Kidney capillary endothelial cell (primary cell): ENCODE results near the gene ZNF668.
"Not testable (repeated sequence)": the region's sequence is repeated elsewhere in the genome, so short reads cannot be mapped to it uniquely, and the experiment has no call there.

Experiments used
- DNase-seq: peaks from one replicate; pipeline ENCODE4 v3.0.0-alpha.2; 2018; ENCODE audit warnings: low spot score

ZNF668 gene

GRCh38 chr16:31100876-31101641, 27.0 kb upstream of the ZNF668 start:
- DNase-seq: not testable (repeated sequence)

DNA sequence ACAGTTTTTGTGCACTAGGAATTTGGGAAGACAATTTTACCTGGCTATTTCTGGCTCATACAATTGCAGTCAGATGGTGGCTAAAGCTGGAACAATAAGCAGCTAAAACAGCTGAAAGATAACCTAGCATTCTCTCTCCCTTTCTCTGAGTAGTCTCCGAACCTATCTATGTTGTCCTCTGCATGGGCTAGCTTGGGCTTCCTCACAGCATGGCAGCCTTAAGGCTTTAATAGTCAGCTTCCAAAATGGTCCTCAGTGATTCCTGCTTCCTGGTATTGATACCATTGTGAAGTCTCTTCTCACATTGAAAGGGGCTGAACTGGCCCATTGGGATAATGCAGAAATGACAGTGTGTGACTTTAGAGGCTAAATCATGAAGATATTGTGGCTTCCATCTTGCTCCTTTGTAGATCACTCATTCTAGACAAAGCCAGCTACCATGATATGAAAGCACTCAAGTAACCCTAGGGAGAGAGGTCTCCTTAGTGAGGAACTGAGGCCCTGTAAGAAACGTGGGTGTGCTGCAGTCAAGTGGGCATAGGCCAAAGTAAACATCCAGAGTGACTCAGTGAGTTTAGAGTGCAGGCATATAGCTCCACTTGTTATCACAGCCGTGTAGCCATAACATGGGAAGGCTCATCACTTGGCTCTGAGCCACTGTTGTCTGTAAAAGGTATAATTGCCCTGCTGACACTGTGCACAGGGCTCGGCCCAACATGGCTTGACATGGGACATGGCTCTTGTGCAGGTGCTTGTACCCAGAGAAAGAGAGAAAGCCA, 26.0 kb upstream of the ZNF668 start:
- no peak for DNase-seq

DNA sequence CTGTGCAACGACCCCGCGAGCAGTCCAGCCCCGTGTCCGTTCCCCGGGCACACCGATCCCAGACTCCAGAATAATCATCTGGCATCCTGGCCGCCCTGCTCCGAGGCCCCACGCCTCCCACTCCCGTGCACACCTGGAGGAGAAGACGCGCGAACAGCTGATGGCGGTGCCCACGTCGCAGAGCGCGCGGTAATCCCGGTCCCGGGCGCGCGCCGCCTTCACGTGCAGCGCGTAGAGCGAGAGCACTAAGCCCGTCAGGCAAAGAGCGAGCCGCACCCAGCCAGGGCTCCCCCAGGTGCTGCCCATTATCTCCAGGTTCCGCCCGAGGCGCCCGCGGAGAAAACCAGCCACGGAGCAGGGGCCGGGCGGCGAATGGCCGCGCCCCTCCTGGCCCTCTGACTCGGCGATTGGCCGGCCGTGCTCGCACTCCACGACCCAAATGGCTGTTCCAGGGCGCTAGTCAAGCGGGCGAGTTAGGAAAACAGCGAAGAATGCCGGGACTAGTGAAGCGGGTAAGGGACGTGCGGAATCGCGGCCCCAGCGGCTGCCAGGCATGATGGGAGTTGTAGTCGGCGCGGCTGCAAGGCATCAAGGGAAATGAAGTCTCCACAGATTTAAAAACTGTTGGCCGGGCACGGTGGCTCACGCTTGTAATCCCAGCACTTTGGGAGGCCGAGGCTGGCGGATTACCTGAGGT, 20.5 kb upstream of the ZNF668 start, which contains the start of gene VKORC1:
TSS of gene VKORC1 (minus strand) at position 374 of the 697 bp plus-strand sequence. CDS start at position 306, 68 bp downstream.
- DNase-seq: peak; percentile 93

DNA sequence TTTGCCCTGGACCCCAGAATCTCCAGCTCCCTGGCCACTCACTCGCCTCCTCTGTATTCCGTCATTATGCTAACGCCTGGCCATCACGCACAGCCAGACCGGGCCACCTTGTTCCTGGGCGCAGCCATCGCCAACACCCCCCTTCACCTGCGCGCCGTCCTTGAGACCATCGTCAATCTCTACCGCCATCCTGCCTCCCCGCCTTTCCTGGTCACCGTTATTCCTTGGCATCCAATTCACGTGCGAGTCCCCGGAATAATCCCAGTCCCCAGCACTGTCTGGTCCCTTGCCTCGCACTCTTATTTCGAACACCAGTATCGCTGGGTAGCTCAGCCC, 20.0 kb upstream of the ZNF668 start:
- no peak for DNase-seq

DNA sequence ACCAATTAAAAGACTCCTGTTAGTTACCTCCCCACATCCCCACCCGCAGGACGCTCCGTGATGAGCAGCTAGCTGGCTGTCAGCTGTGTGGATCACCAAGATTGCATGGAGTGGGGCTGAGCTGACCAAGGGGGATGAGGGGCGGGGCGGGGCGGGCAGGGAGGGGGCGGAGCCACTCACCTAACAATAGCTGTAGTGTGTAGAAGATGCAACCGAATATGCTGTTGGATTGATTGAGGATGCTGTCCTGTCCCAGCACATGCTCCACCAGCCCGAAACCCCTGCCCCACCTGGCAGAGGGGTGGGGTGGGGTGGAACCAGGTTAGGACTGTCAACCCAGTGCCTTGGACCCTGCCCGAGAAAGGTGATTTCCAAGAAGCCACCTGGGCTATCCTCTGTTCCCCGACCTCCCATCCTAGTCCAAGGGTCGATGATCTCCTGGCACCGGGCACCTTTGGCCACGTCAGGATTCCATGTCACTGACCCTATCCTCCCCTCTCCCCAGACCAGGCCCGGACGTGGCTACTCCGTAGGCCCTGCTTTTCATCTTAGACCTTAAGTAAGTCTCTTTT, 19.2 kb upstream of the ZNF668 start:
- DNase-seq: no peak

DNA sequence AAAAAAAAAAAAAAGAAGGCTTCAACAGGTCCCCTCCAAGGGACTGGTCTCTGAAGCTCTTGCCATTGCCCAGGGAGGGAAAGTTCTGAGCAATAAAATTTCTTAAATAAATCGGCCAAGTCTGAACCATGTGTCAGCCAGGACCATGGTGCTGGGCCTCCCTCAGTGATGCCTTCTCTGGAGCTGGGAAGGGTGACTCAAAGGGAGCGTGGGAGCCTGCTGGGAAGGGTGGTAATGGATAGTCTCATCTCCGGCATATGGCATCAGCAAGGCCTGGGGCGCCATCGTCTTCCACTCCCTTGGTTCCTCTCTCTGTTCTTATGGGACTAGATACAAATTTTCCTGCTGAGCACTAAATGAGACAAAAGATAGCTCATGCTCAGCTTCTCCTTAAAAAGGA, 18.3 kb upstream of the ZNF668 start:
- no peak for DNase-seq

- DNase-seq: no peak
Measured at GRCh38 chr16:31090540-31090939, 16.5 kb upstream of the ZNF668 start.

DNA sequence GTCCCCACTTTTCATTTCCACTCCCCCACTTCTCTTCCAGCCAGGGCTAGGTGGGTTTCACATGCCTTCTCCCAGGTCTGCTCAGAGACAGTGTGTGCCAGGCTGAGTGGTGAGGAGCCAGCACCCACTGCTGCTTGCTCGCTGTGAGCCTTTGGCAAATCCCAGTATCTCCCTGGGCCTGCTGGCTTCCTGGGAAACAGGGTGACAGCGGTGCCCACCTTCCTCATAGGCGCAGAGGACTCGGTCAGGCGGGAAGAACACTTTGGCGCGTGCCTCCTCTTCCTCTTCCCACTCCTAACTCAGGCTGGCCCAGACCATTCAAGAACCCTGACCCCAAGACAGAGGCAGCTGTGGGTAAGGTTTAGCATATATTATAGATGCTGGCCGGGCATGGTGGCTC, 15.2 kb upstream of the ZNF668 start:
- no peak for DNase-seq

DNA sequence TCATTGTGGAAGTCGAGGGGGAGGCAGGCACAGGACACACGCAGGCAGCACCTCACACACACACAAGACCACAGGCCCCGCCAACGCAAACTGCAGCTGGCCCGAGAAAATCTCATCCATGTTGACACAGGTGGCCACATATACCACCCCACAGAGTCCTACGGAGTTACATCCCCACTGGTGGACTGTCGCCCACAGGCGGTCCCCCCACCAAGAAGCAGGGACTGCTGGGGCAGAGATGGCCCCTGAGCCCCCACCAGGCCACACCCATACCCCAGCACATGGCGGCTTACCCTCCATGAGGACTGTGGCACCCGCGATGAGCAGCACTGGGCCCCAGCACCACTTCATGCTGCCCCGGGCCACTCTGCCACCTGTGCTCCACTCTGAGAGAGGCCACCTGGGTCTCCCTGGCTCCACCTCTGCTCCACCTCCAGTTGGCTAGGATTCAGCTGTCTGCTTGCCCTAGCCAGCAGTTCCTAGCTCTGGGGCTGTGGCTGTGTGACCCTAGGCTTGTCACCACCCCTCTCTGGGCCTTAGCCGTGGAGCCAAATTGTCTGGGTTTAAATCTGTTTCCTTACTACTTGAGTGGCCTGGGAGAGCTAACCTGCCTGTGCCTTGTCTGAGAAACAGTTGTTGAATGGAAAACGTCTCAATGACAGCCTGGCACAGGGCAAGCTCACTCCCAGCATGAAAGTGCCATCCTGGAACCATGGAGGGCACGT, 14.6 kb upstream of the ZNF668 start, which contains the start of gene PRSS53:
TSS of gene PRSS53 (minus strand) at position 485 of the 725 bp plus-strand sequence. CDS start at position 351, 134 bp downstream.
- no peak for DNase-seq

DNA sequence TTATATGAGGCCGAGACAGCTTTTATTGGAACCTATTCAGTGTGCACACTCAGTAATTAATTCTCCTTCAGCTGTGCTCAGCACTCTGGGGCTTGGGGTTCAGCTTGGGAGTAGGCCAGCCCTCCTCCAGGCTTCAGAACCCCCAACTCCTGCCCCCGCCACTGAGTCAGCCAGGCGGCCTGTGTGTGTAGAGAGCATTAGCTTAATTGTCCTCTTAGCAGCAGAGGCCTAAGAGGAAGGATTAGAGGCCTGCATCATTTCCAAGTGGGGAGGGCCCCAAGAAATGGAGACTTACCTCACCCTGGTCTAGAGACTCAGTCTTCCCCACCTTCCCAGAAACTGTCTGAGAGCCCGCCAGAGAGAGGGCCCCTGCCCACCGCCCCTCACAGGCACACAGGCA, 13.9 kb upstream of the ZNF668 start:
- DNase-seq: no peak

- no peak for DNase-seq
Measured at GRCh38 chr16:31087481-31087880, 13.4 kb upstream of the ZNF668 start.

DNA sequence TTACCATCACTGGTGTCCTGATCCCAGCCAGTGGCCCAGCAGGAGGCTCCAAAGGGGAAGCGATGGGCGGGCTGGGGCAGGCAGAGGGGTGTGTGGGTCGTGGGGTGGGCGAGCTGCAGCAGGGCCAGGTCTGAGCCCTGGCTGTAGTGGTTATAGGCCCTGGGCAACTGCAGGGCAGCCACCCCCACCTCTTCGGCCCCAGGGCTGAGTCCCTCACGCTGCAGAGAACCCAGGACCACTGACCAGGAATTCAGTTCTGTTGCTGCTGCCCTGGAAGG, 12.5 kb upstream of the ZNF668 start:
- no peak for DNase-seq

- no peak for DNase-seq
Measured at GRCh38 chr16:31085873-31086628, 12.0 kb upstream of the ZNF668 start.

GRCh38 chr16:31085411-31085810, 11.4 kb upstream of the ZNF668 start:
- DNase-seq: no peak

- no peak for DNase-seq
Measured at GRCh38 chr16:31084584-31085302, 10.7 kb upstream of the ZNF668 start.

DNA sequence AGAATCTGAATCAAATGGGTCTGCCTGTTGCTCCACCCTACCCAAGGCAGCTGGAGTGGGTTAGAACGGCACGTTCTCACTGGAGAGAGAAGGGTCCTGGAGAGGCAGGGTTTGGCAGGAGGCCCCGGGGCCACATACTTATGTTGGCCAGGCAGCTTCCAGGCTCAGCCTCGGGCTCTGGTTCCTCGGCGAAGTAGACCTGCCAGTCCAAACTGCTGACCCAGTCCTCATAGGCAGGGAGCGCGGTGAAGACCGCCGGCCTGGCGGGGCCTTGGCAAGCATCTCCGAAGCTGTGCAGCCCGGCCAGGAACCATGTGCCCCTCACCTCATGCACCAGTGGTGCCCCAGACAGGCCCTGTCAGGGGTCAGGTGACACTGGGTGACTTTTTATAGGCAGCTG, 9.9 kb upstream of the ZNF668 start:
- no peak for DNase-seq

DNA sequence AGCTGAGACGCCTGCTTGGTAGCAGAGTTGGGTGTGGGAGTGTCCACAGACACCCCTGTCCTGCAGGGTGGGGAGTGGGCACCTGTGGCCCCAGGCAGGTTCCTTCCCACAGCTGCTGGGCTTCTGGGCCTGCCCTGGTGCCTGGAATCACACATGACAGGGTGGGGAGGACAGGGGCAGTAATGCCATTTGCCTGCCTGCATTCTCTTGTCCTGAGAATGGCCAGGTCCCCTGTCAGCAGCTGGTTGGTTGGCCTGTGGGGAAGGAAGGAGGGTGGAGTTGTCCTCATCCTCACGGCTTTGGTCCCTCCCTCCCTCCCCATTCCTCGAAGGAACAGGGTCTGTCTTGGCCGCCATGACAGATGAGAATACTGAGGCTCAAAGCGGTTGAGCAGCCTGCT, 9.5 kb upstream of the ZNF668 start:
- no peak for DNase-seq

- no peak for DNase-seq
Measured at GRCh38 chr16:31083081-31083480, 9.0 kb upstream of the ZNF668 start.

GRCh38 chr16:31082368-31083045, 8.5 kb upstream of the ZNF668 start:
- no peak for DNase-seq
